GM19455 (cell line): ENCODE data around the gene IMMP2L.
"Not testable (repeated sequence)": the region's sequence is repeated elsewhere in the genome, so short reads cannot be mapped to it uniquely, and the experiment has no call there.

ENCODE experiments used
- ATAC-seq: cut with Tn5 transposase; IDR thresholded peaks from one replicate; pipeline ENCODE4 v1.9.1; 2021; ENCODE audit not compliant: unreplicated experiment

The IMMP2L gene

DNA sequence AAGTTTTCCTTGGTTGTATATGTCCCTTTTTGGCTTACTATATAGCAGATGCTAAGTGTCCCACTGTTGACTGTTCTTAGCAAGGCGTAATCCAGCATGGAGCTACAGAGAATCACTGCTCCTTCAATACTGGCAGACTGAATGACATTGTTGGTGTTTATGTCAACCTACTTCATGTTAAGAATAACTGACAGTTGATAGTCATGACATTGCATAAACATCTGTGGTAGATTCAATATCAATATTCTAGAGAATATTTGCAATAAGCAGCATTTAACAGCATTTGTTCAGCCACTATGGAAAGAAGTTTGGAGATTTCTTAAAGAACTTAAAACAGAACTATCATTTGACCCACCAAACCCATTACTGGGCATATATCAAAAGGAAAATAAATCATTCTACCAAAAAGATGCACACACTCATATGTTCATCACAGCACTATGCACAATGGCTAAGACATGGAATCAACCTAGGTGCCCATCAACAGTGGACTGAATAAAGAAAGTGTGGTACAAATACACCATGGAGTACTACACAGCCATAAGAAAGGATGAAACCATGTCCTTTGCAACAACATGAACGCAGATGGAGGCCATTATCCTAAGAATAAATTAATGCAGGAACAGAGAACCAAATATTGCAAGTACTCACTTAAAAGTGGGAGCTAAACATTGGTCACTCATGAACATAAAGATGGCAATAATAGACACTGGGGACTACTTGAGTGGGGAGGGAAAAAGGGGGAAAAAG is 88.7 kb downstream of the IMMP2L start:
- no peak for ATAC-seq

DNA sequence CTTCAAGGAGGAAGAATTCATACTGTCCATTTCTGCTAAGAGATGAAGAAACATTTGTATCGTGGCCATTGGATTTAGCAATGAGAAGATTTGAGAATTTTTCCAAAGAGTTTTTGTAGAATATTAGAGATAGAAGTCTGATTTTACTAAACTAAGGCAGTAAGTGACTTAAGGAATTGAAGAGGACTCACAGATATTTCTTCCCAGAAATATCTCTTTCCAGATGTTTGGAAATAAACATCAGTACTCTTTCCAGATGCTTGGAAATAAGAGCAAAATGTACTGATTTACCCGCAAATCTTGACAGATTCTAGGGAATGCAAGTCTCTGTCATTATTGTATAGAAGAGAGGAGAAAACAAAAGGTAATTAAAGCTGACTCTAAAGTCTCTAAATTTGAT is 91.3 kb downstream of the IMMP2L start:
- no peak for ATAC-seq

- not testable (repeated sequence) for ATAC-seq
Measured at GRCh38 chr7:111469894-111470293, 92.4 kb downstream of the IMMP2L start.

DNA sequence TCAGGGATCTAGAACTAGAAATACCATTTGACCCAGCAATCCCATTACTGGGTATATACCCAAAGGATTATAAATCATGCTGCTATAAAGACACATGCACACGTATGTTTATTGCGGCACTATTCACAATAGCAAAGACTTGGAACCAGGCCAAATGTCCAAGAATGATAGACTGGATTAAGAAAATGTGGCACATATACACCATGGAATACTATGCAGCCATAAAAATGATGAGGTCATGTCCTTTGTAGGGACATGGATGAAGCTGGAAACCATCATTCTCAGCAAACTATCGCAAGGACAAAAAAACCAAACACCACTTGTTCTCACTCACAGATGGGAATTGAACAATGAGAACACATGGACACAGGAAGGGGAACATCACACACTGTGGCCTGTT is 96.5 kb downstream of the IMMP2L start:
- not testable (repeated sequence) for ATAC-seq

DNA sequence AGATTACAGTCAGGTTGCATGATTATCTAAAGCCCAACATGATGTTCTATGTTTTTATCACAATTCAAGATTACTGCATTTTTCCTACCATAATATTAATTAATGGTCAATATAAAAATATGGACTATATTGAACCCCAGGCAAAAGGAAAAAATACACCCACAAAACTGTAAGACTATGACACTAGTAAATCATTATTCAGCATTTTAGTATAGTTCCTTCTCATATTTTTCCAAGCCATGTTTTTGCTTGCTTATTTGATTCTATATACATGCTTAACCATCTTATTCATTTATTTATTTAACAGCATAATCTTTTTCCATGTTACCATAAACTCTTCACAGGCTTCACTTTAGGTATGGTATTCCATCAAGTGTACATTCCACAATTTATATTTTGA is 101.6 kb downstream of the IMMP2L start:
- no peak for ATAC-seq

- no peak for ATAC-seq
Measured at GRCh38 chr7:111459757-111460280, 102.5 kb downstream of the IMMP2L start.

DNA sequence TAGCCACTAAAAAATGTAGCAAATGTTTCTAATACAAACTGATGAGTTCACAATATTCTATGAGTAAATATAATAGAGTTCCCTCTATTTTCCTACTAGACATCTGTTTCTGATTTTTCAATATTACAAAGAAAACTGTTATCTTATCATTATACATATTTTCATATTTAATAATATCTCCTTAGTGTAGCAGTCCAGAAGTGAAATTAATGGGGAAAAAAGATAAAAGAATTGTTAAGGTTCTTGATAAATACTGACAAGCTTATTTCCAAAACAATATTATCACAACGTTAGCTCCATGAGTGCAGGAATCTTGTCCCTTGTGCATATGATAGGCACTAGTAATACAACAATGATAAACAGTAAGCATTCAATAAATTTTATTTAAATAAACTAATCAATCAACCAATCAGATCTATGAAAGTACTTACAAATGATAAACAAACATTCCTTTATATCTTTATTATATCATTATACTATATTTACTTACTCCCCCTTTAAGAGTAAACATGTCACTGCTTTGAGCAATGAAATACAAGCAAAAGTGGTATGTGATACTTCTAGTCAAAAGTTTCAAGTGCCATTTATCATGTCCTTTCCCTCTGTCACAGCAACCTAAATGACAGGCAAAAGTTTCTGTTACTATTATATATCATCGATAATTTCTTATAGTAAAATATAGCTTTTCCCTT is 103.1 kb downstream of the IMMP2L start:
- ATAC-seq, result no peak

GRCh38 chr7:111450705-111451104 is 111.6 kb downstream of the IMMP2L start:
- not testable (repeated sequence) for ATAC-seq

GRCh38 chr7:111447502-111447901 is 114.8 kb downstream of the IMMP2L start:
- ATAC-seq, result not testable (repeated sequence)

DNA sequence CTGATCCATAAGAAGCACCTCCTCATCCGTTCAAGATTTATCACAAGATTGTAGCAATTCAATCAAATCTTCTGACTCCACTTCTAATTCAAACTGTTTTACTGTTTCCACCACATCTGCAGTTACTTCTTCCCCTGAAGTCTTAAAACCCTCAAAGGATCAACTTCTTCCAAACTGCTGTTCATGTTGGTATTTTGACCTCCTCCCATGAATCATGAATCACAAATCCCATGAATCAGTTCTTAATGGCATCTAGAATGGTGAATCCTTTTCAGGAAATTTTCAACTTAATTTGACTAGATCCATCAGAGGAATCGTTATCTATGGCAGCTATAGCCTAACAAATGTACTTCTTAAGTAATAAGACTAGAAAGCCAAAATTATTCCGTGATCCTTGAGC is 122.3 kb downstream of the IMMP2L start:
- no peak for ATAC-seq

DNA sequence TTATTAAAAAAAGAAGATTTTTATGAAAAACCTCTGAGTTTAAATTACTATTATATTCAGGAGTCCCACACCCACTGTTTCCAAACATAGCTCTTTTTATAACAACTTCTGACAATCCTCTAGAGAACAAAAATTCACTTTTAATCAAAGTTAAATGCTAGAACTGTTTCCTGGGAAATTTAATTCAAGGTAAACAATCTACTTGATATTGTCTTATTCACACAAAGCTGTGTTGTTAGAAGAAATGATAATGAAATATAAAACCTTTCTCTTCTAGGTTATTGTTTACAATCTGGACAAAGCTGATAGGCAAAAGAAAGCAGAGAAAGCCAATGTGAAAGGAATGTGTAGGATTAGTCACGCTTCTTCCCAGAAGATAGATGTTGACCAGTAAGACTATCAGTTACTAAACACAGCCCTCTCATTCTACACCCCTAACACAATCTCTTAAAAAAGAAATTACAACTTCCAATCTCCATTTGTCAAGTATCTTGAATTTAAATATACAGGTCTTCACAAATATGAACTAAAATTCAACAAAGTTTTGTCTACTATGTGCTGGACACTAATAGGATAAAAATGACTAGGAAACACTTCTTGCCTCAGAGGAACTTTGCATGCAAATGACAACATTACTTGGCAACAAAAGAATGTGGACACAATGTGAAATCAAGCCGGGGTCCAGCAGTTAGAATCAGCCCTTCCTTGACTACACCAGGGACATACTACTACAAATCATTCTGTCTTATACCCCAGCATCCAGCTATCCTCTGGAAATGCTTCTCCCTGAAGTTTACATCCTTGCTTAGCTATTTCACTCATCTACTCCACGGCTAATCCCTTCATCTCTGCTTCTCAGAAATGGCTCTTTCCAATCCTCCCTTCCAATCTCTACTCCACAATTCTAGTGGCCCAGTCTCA is 123.7 kb downstream of the IMMP2L start:
- no peak for ATAC-seq

DNA sequence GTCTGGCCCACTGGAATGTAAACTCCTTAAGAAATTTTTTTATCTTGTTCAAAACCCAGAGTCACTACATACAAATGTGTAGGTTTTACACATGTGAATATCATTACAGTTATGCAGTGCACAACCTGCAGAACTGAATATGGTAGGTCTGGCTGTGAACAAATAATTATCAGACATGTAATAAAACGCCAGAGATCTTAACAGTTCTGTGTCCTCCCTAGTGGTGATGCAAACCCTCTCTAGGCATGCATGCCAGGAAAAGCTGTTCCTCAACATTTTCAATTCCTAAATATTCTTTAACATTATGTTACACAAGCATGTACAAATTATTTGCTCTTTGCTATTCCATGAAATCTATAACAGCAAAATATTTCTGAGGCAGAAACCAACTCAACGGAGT is 124.6 kb downstream of the IMMP2L start:
- ATAC-seq, result no peak

DNA sequence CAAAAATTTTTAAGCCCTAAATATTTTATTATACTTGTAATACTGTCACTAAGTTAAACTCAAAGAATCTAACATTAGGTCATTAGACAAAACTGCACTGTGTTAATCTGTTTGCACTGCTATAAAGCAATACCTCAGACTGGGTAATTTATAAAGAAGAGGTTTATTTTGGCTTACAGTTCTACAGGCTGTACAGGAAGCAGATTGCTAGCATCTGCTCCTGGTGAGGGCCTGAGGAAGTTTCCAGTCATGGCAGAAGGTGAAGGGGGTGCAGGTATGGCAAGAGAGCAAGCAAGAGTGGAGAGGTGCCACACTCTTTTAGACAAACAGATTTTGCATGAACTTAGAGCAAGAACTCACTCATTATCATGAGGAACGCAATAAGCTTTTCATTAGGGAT is 125.7 kb downstream of the IMMP2L start:
- no peak for ATAC-seq

DNA sequence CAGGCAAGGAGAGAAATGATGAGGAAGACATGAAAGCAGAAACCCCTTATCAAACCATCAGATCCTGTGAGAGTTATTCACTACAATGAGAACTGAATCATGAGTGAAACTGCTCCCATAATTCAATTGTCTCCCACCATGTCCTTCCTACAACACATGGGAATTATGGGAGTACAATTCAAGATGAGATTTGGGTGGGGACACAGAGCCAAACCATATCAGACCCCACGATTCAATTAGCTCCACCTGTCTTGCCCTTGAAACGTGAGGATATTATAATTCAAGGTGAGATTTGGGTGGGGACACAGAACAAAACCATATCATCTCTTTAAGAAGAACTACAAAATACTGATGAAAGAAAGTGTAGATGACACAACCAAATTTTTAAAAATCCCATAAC is 128.9 kb downstream of the IMMP2L start:
- no peak for ATAC-seq

DNA sequence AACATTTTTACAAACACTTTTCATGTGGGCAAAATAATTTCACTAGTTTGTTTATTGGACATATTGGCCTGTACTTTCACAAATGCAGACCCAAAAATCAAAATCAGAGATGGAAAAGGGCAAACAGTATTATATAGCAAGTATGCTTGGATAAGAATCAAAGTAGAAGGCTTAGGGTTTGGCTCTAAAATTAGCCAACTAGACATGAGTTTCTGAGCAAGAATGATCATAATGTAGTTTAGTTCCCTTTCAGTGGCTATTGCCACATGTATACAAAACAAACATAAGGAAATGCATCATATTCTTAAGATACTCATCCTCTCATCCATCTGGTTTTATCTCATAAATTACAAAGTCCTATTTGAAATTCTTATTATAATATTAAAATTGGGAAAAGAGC is 132.5 kb downstream of the IMMP2L start:
- no peak for ATAC-seq

DNA sequence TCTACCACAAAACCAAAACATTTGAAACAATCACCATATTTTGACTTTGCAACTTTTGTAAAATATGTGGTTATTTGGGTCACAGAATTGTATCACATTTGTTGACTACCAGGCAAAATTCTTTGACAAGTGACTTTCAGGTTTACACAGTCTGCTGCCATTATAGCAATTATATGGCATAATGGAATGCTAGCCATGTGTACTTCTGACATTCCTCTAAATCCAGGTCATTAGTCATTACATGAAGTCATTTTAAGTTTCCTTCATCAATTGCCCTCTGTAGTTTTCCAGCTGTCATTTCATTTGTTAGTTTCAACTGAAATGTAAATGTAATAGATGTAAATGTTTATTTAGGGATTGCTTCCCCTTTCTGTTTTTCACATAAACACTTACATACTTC is 137.5 kb downstream of the IMMP2L start:
- ATAC-seq, result no peak

DNA sequence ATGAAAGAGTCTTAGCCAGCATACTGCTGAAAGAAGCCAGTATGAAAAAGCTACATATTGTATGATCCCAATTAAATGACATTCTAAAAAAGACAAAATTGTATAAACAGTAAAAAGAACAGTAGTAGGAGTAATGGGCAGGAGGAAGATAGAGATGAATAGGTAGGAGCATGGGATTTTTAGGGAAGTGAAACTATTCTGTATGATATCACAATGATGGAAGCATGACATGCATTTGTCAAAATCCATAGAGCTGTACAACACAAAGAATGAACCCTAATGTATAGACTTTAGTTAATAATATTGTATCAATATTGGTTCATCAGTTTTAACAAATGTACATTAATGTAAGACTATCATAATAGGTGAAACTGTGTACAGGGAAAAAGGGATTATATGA is 147.9 kb downstream of the IMMP2L start:
- no peak for ATAC-seq

DNA sequence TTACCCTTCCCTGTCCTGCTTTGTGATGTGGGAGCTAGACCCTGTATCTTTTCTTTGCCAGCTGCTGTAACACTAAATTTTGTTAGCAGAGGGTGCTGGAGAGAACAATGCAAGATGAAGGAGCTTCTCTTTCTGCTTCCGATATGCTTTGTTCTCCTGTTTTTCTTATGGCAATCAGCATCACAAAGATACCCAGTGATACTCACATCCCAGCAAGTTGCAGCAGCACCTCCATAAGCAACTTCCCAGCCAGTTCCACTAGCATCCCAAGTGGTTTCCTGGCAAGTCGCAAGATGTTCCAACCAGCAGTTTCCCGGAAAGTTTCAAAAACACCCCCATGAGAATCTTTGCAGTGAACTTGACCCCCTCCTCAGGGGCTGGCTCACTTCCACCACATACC is 148.6 kb downstream of the IMMP2L start:
- no peak for ATAC-seq

DNA sequence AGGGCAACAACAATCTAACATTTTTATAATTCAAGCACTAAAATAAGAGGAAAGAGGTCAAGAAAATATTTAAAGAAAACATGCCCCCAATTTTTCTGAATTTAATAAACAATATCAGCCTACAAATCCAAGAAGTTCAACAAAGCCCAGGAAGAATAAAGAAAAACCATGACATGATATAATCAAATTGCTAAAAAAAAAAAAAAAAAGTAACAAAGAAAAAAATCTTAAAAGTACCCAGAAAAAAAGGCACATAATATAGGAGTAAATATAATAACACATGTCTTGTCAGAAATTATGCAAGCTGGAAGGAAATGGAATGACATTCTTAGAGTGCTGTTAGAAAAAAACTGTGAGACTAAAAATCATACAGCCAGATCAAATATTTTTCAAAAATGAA is 151.4 kb downstream of the IMMP2L start:
- no peak for ATAC-seq

- no peak for ATAC-seq
Measured at GRCh38 chr7:111409714-111410422, 152.4 kb downstream of the IMMP2L start.

DNA sequence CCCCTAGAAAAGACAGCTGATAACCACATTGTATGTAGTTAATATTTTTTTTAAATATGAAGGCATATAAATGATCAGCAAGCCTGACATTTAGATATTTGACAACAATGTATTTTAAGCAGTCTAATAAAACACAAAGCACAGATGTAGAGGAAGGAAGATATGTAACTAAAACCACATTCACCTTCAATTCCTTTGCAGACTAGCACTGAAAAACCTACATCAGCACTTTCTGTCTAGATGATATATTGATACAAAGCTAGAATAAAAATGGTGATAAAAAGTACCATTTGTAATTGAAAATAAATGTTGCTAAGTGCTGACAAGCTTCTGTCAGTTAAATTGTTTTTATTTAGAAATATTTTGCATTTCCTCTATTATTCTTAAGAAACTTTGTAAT is 153.6 kb downstream of the IMMP2L start:
- no peak for ATAC-seq
